HG03045 (cell line): ENCODE results near the gene POLR1E.

Source experiments
- ATAC-seq: cut with Tn5 transposase; IDR thresholded peaks from one replicate; pipeline ENCODE4 v1.9.1; 2021; ENCODE audit warnings: mild to moderate bottlenecking, moderate library complexity; ENCODE audit not compliant: unreplicated experiment

The POLR1E gene

GRCh38 chr9:37531699-37532098 is 46.0 kb downstream of the POLR1E start:
- peak; percentile 55 for ATAC-seq

DNA sequence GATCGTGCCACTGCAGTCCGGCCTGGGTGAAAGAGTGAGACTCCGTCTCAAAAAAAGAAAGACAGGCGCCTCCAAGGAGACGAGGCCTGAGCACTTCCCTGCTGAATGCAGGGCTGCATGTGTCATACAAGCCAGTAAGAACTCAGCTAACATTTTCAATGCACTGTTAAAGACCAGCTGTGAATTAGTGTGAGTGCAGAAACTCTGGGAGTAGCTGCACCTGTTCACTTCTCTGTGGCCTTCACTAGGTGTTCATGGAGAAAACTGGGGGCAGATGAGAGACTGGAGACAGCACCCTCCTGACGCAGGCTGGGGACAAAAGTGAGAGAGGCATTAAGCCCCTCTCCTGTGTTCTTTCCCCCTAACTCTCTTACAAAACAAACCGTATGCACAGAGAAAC is 48.7 kb downstream of the POLR1E start:
- ATAC-seq = no peak

- no peak for ATAC-seq
Observed at GRCh38 chr9:37534901-37535300, 49.2 kb downstream of the POLR1E start.

GRCh38 chr9:37538099-37538498 is 52.4 kb downstream of the POLR1E start:
- ATAC-seq = no peak

- ATAC-seq = no peak
Observed at GRCh38 chr9:37539634-37540033, 53.9 kb downstream of the POLR1E start.

- no peak for ATAC-seq
Observed at GRCh38 chr9:37540634-37541033, 54.9 kb downstream of the POLR1E start.

DNA sequence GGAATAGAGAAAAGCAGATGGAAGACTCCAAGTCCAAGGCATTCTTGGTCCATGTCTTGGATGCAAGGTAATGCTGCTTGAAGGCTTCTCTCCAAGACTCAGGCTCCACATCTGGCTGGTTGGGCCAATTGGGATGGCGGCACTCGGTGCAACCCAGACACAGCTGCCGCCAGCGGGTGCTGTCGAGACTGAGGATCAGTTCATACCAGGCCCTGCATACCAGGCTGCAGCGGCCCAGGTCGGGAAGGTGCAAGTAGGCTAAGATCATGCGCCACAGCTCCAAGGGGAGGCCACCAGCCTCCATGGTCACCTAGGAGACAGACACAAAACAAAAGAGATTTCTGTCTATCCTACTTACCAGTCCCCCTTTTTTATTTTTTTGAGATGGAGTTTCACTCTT is 55.7 kb downstream of the POLR1E start:
- no peak for ATAC-seq

- no peak for ATAC-seq
Observed at GRCh38 chr9:37542488-37542887, 56.7 kb downstream of the POLR1E start.

DNA sequence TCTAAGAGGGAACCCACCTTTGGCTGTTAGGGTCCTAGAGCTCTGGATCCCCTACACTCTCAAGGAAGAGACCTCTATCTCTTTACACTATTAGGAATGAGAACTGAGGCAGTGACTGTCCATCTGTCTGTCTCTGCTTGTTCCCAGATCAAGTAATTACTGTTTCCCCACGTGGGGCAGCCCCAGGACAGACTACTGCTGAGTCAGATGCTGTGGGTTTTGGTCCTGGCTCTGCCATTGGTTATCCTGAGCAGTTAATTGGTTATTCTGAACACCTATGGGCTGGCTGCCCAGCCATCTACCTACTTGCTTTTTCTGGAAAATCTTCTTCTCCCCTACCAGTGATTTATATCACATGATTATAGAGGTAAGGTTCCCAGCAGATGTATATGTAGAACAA is 57.1 kb downstream of the POLR1E start:
- ATAC-seq = no peak

- no peak for ATAC-seq
Observed at GRCh38 chr9:37543468-37543867, 57.7 kb downstream of the POLR1E start.

- ATAC-seq = no peak
Observed at GRCh38 chr9:37547328-37547878, 61.7 kb downstream of the POLR1E start.

DNA sequence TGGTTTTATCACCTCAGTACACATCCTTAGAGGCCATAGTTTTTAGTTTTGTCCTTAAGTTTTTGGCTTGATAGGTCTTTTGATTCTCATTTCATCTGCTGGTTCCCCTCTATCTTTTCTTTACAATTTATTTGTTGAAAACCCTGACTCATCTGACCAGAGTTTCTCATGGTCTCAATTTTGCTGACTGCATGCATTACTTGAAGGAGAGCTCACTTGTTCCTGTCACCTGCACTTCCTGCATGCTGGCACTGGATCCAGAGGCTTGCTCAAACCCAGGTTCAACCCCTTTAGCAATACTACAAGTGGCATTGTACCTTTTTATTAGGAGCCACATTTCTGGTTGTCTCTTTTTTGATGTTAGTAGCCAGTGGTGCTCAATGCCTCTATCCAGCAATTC is 63.8 kb downstream of the POLR1E start:
- ATAC-seq = no peak

GRCh38 chr9:37550781-37551180 is 65.0 kb downstream of the POLR1E start:
- ATAC-seq = no peak

DNA sequence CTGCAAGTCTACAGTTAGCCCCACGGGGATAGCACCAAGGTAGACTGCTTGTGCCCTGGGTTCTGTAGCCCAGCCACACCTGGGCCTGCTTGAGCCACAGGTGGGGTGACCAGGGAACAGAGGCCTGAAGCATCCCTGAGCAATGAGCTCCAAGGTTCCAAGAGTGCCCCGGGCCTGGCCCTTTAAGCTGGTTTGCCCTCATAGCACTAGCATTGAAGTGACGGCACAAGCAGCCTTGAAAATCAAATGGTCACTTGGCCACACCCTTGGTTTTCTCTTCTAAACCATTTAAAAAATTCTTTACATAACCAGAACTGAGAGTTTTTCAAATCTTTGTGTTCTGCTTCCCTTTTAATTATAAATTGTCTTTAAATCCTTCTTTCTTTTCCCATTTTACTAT is 65.7 kb downstream of the POLR1E start:
- ATAC-seq = no peak

- ATAC-seq = no peak
Observed at GRCh38 chr9:37551888-37552287, 66.1 kb downstream of the POLR1E start.
